ENCODE results near the gene HLX. TPM values are rescaled to one million over a fixed set of nuclear protein-coding genes. Genes with fewer than 3 reads are reported as not detected.

HLX gene
- total RNA-seq, 1 donor from 2014 or later, result not detected

DNA sequence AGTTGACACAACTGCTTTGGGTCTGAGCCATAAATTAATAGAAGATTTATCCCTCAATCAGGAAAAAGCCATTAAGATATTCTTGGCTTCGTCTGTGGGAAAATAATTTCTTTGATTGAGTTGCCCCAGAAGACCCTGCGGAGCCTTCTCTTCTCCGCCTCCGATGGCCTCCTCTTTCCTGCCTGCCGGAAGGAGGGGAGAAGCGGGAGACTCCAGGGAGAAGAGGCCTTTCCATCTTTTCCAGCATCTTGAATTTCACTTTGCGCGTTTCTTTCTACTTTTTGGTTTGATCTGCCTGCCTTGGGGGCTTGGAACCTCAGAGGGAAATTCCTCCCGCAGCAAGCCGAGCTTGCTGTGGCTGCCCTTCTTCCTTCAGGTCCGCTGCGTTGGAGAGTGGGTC, 16.8 kb downstream of the HLX start:
- Histone ChIP-seq H3K4me1 (no peaks in the 10 kb centered on the region), H3K36me3 (no peaks in the 10 kb centered on the region), H3K79me2 (ENCODE audit: low read depth) (no peaks in the 10 kb centered on the region), H4K20me1 (ENCODE audit: low read depth) (peaks cover 36% of the 10 kb centered on the region), H3K27me3 (peaks cover 100% of the 10 kb centered on the region), H3K9me3 (ENCODE audit: low read depth) (no peaks in the 10 kb centered on the region), H2AFZ (replicated peaks) (no peak overlapping the region), H3K27ac (no peak overlapping the region), H3K4me2 (no peak overlapping the region), H3K9ac (no peak overlapping the region), H3F3A (ENCODE audit: low read depth) (no peaks in the 10 kb centered on the region), H3K4me3 (no peak overlapping the region)
- H3K36me3 Mint-ChIP-seq, result no peaks in the 10 kb centered on the region
- peaks cover 17% of the 10 kb centered on the region for H3K4me1 Mint-ChIP-seq
- no peak overlapping the region for H3K4me3 Mint-ChIP-seq
- peak; percentile 19 for DNase-seq (ENCODE audit: low spot score)
- no peak for TF ChIP-seq CTCF (IDR thresholded peaks at IDR 0.05)
- peak; percentile 6 for TF ChIP-seq EZH2phosphoT487 (IDR thresholded peaks at IDR 0.05)
- no peak overlapping the region for H3K27ac Mint-ChIP-seq
- peaks cover 13% of the 10 kb centered on the region for H3K9me3 Mint-ChIP-seq
- peaks cover 77% of the 10 kb centered on the region for H3K27me3 Mint-ChIP-seq (ENCODE audit: insufficient read depth, low read depth)

DNA sequence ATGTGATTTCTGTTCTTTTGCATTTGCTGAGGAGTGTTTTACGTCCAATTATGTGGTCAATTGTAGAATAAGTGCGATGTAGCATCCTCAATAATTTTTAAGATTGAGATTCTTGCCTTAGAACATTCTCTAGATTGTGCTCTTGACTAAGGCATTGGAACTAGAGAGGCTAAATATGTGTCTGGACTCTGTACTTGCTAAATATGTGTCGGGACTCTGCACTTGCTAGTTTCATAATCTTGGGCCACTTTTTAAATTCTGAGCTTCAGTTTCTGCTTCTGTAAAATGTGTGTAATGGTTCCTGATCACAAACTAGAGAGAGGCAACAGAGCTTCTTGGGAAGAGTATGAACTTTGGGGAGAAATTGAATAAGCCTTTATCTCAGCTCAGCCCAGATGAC, 21.6 kb downstream of the HLX start:
- Mint-ChIP-seq H3K4me3 (no peak overlapping the region), H3K4me1 (peaks cover 3% of the 10 kb centered on the region), H3K27me3 (ENCODE audit: insufficient read depth, low read depth) (peaks cover 34% of the 10 kb centered on the region), H3K27ac (no peak overlapping the region), H3K9me3 (peaks cover 5% of the 10 kb centered on the region), H3K36me3 (no peaks in the 10 kb centered on the region)
- Histone ChIP-seq H3K9me3 (ENCODE audit: low read depth) (no peaks in the 10 kb centered on the region), H3K4me2 (no peak overlapping the region), H3K27ac (no peak overlapping the region), H3K27me3 (peaks cover 74% of the 10 kb centered on the region), H3K79me2 (ENCODE audit: low read depth) (no peaks in the 10 kb centered on the region), H3K4me3 (no peak overlapping the region), H3K36me3 (no peaks in the 10 kb centered on the region), H3F3A (ENCODE audit: low read depth) (no peaks in the 10 kb centered on the region), H4K20me1 (ENCODE audit: low read depth) (no peaks in the 10 kb centered on the region), H3K4me1 (no peaks in the 10 kb centered on the region), H2AFZ (replicated peaks) (no peak overlapping the region), H3K9ac (no peak overlapping the region)
- TF ChIP-seq CTCF (IDR thresholded peaks at IDR 0.05) (no peak), EZH2 (IDR thresholded peaks at IDR 0.05) (no peak)
- DNase-seq (ENCODE audit: low spot score), result no peak

DNA sequence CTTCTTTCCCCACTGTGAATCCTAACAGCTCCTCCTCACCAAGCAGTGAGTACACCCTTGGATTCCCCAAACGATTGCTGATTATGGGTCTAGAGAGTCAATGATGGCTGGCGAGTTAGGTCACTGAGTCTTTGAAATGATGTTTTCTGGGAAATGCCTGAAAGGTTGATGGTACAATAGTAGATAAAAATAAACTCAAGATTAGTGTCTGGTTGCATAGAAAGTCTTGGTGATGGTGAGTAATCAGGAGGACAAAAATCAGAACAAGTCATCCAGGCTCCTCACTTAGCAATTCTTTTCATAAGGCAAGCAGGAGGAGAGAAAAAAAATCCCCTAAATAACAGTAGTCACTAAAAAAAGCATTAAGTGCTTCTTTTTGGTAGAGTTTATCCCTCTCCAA, 22.6 kb downstream of the HLX start:
- no peaks in the 10 kb centered on the region for H3K36me3 ChIP-seq
- peaks cover 5% of the 10 kb centered on the region for H3K9me3 Mint-ChIP-seq
- H3K36me3 Mint-ChIP-seq, result no peaks in the 10 kb centered on the region
- no peak for DNase-seq (ENCODE audit: low spot score)
- no peak overlapping the region for H3K27ac Mint-ChIP-seq
- no peaks in the 10 kb centered on the region for H3K4me1 Mint-ChIP-seq
- H3K79me2 ChIP-seq (ENCODE audit: low read depth), result no peaks in the 10 kb centered on the region
- H3K27me3 ChIP-seq, result peaks cover 63% of the 10 kb centered on the region
- H3K4me3 Mint-ChIP-seq, result no peak overlapping the region
- H3K9ac ChIP-seq, result no peak overlapping the region
- peaks cover 26% of the 10 kb centered on the region for H3K27me3 Mint-ChIP-seq (ENCODE audit: insufficient read depth, low read depth)
- no peaks in the 10 kb centered on the region for H3F3A ChIP-seq (ENCODE audit: low read depth)
- no peaks in the 10 kb centered on the region for H3K4me1 ChIP-seq
- H4K20me1 ChIP-seq (ENCODE audit: low read depth), result no peaks in the 10 kb centered on the region
- H3K4me2 ChIP-seq, result no peak overlapping the region
- TF ChIP-seq CTCF (IDR thresholded peaks at IDR 0.05) (no peak), EZH2 (IDR thresholded peaks at IDR 0.05) (no peak), EZH2phosphoT487 (IDR thresholded peaks at IDR 0.05) (no peak)
- H3K27ac ChIP-seq, result no peak overlapping the region
- no peak overlapping the region for H2AFZ ChIP-seq (replicated peaks)
- H3K9me3 ChIP-seq (ENCODE audit: low read depth), result no peaks in the 10 kb centered on the region
- H3K4me3 ChIP-seq, result no peak overlapping the region

DNA sequence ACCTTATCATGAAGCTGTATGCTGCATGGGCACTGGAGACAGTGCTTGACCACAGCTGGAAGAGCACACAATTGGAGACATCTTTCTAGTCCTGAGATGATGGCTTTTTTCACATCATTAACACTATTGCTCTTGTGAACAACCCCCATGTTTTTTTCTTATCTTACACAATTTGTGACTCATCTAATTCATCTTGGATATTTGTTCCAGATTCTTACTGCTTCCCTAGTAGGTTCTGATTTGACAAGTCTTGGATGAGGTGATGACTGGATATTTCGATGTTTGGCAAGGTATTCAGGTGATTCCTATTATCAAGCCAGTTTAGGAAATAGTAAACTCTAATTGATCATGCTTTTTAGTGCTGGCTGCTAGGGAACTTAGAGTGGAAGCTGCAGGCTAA, 23.7 kb downstream of the HLX start:
- peaks cover 21% of the 10 kb centered on the region for H3K27me3 Mint-ChIP-seq (ENCODE audit: insufficient read depth, low read depth)
- Histone ChIP-seq H3K4me2 (no peak overlapping the region), H3K27ac (no peak overlapping the region), H3K9me3 (ENCODE audit: low read depth) (no peaks in the 10 kb centered on the region), H2AFZ (replicated peaks) (no peak overlapping the region), H3K4me1 (no peaks in the 10 kb centered on the region), H3K36me3 (no peaks in the 10 kb centered on the region), H3K79me2 (ENCODE audit: low read depth) (no peaks in the 10 kb centered on the region), H3K4me3 (no peak overlapping the region), H4K20me1 (ENCODE audit: low read depth) (no peaks in the 10 kb centered on the region), H3F3A (ENCODE audit: low read depth) (no peaks in the 10 kb centered on the region), H3K9ac (no peak overlapping the region), H3K27me3 (peaks cover 53% of the 10 kb centered on the region)
- no peaks in the 10 kb centered on the region for H3K4me1 Mint-ChIP-seq
- H3K27ac Mint-ChIP-seq, result no peak overlapping the region
- H3K9me3 Mint-ChIP-seq, result peaks cover 3% of the 10 kb centered on the region
- no peaks in the 10 kb centered on the region for H3K36me3 Mint-ChIP-seq
- no peak overlapping the region for H3K4me3 Mint-ChIP-seq
- no peak for TF ChIP-seq EZH2 (IDR thresholded peaks at IDR 0.05)
- no peak for DNase-seq (ENCODE audit: low spot score)

Data from neural progenitor cell (in vitro differentiated cells).